ENCODE measurements around the gene C6orf136. TPM values are rescaled to one million over a fixed set of nuclear protein-coding genes. Genes with fewer than 3 reads are reported as not detected.

The C6orf136 gene
- total and polyA plus RNA-seq, 7 donors: 21.8 to 60.2 (median 36.4) TPM

- DNase-seq (no peak), ATAC-seq (no peak)
- Histone ChIP-seq H3K27ac (peak overlapping the region; percentile 99), H3K36me3 (ENCODE audit: insufficient read depth in 1 of 2, low read depth in 1 of 2) (peaks cover 4 to 39% of the 10 kb centered on the region in 2 donors), H3K27me3 (ENCODE audit: insufficient read depth in 3 of 3, low read length in 2 of 3) (no peaks in the 10 kb centered on the region), H3K4me1 (peaks cover 42% of the 10 kb centered on the region), H3K9me3 (no peaks in the 10 kb centered on the region), H3K4me3 (no peak overlapping the region)
- TF ChIP-seq CTCF (IDR thresholded peaks at IDR 0.05): peak; percentile 33
- intact Hi-C loops (cut with DNase I): loop anchor here in 1 of 2 donors (5.0 kb wide), 1 partner anchor 35 kb away; no protein-coding TSS in a partner anchor
- 64 to 76% (median 69%) methylated on average over 1 of the region's 1 CpG for WGBS, 3 donors
These were observed 34.7 kb upstream of the C6orf136 start for GRCh38 chr6:30612213-30612612.

DNA sequence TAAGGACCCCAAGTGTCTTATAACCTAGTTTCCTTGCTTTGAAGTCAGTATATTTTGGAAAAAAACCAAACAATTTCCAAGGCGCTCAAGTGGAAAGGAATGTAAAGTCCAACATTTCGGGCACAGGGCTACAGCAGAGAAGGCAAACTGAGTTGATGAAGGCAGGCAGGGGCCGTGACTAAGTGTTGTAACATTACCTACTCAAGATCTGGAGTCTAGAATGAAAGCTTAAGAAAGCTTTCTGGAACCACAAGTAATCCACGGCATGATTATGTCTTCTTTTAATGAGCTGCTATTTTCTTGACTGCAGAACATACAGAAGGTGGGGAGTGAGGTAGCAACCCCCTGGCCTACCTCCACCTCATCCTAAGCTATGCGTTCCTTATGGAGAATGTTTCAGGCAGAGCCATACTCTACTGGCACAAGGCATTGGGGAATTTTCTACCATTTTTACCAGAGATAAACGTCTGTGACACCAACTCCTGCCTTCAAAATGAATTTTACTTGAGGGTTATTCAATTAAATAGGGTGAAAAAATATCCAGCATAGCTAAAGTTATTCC, 34.2 kb upstream of the C6orf136 start:
- Histone ChIP-seq H3K36me3 (ENCODE audit: insufficient read depth in 1 of 2, low read depth in 1 of 2) (peaks cover 4 to 34% of the 10 kb centered on the region in 2 donors), H3K9me3 (no peaks in the 10 kb centered on the region), H3K27ac (peak overlapping the region; percentile 99), H3K4me1 (peaks cover 42% of the 10 kb centered on the region), H3K27me3 (ENCODE audit: insufficient read depth in 3 of 3, low read length in 2 of 3) (no peaks in the 10 kb centered on the region), H3K4me3 (peak overlapping the region; percentile 84)
- ATAC-seq (no peak), DNase-seq (no peak)
- WGBS, 3 donors: 35 to 54% (median 35%) methylated on average over 6 of the region's 6 CpGs
- TF ChIP-seq CTCF (IDR thresholded peaks at IDR 0.05): no peak
- intact Hi-C loops (cut with DNase I): loop anchor here in 1 of 2 donors (5.0 kb wide), 1 partner anchor 35 kb away; no protein-coding TSS in a partner anchor

DNA sequence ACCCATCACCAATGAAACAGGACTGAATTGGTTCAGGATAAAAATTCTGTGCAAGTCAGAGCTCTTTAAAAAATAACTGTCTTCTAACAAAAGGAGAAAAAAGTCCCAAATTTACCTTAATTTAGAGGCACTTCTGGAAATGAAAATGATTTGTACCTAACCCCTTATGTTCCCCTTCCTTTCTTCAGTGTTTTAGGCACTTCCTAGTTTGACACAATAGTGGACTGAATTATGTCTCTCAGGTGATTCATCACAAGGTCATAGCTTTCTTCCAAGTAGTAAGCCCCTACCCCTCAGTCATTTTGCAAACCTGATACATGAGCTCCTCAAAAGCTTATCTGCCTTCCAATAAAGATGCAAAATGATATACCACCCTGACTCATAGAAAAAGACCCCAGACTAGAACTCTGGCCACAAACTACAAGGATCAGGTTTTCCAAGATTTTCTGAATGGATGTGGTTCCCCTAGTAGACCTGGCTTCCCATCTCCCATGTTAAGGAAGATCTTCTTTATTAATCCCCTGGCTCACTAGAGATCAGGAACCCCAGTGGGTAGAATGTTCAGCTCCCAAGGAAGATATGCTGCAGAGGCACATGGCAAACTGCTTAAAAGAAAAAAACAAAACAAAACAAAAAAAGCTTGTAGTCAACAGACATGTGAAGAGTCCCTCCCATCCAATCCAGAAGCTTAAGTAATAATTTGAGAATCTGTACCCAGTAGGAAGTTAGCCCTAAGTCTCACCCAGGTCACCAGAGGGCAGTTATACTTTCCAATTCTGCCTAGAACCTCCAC, 33.5 kb upstream of the C6orf136 start:
- Histone ChIP-seq H3K9me3 (no peaks in the 10 kb centered on the region), H3K27ac (peak overlapping the region; percentile 99), H3K27me3 (ENCODE audit: insufficient read depth in 3 of 3, low read length in 2 of 3) (no peaks in the 10 kb centered on the region), H3K4me3 (peak overlapping the region; percentile 84), H3K4me1 (peaks cover 43% of the 10 kb centered on the region), H3K36me3 (ENCODE audit: insufficient read depth in 1 of 2, low read depth in 1 of 2) (peaks cover 4 to 27% of the 10 kb centered on the region in 2 donors)
- DNase-seq (no peak), ATAC-seq (no peak)
- TF ChIP-seq CTCF (IDR thresholded peaks at IDR 0.05): no peak
- intact Hi-C loops (cut with DNase I): loop anchor here in 1 of 2 donors (5.0 kb wide), 1 partner anchor 36 kb away; no protein-coding TSS in a partner anchor

DNA sequence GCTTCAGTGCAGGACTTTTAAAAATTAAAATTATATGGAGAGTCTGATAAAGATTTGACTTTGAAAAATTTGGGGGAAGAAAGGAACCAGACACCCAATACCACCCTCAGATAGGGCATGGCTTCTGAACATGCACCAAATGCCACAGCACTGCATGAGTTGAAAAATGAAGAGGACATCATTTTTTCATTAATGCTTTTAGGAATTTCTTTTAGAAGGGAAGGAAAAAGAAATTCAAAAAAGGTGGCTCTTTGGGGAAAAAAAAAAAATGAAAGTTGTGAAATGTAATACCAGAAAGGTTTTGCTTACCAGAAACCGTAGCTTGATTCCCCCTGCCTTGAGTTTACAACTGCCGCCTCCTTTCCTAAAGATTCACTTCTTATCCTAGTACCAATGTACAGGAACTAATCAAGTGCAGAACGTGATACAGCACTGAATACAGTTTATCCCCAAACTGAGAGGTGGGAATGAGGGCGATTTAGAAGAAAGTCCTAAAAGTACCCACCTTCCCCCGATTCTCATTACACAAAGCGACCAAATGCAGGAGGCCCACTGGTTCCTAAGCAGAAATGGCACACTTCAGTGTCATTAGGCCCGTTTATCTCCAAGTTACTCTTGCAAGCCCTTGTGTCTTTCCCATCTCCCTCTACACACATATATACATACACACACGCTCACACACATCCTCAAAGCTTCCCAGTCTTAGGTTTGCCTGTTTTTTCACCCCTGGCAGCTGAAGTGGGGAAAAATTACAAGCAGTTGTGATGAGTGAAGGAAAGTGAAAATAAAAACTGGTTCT, 32.7 kb upstream of the C6orf136 start:
- H3K36me3 ChIP-seq (ENCODE audit: insufficient read depth in 1 of 2, low read depth in 1 of 2): peaks cover 4 to 23% of the 10 kb centered on the region in 2 donors
- peak overlapping the region; percentile 99 for H3K27ac ChIP-seq
- peak overlapping the region; percentile 84 for H3K4me3 ChIP-seq
- peaks cover 50% of the 10 kb centered on the region for H3K4me1 ChIP-seq
- DNase-seq: no peak
- TF ChIP-seq CTCF (IDR thresholded peaks at IDR 0.05): no peak
- no peaks in the 10 kb centered on the region for H3K9me3 ChIP-seq
- WGBS, 3 donors: 12 to 14% (median 12%) methylated on average over 8 of the region's 8 CpGs
- intact Hi-C loops (cut with DNase I): loop anchor here in 1 of 2 donors (5.0 kb wide), 1 partner anchor 37 kb away; no protein-coding TSS in a partner anchor
- no peak for ATAC-seq
- H3K27me3 ChIP-seq (ENCODE audit: insufficient read depth in 3 of 3, low read length in 2 of 3): no peaks in the 10 kb centered on the region
